HEK293 (cell line): ENCODE results near the gene RPS6KA3.

Source experiments
- ZFP3 ChIP-seq: fragments of 450-650 bp; formaldehyde crosslinking; IDR thresholded peaks from 2 replicates; pipeline ENCODE4 v1.5.1; 2016; ENCODE audit warnings: low read depth, missing biosample characterization, missing genetic modification characterization
- ZNF530 ChIP-seq: fragments of 450-650 bp; formaldehyde crosslinking; IDR thresholded peaks from 2 replicates; pipeline ENCODE4 v1.5.1; 2016; ENCODE audit warnings: low read depth, missing biosample characterization, missing genetic modification characterization
- TF ChIP-seq, protein P1 (sequence below): fragments of 450-650 bp; formaldehyde crosslinking; IDR thresholded peaks from 2 replicates; pipeline ENCODE4 v1.5.1; 2016; ENCODE audit warnings: missing biosample characterization, missing genetic modification characterization
- TF ChIP-seq, protein P2 (sequence below): IDR thresholded peaks from 2 replicates; pipeline ENCODE4 v1.6.1; 2011; ENCODE audit warnings: mild to moderate bottlenecking, low read depth, low read length, borderline replicate concordance

DNA sequence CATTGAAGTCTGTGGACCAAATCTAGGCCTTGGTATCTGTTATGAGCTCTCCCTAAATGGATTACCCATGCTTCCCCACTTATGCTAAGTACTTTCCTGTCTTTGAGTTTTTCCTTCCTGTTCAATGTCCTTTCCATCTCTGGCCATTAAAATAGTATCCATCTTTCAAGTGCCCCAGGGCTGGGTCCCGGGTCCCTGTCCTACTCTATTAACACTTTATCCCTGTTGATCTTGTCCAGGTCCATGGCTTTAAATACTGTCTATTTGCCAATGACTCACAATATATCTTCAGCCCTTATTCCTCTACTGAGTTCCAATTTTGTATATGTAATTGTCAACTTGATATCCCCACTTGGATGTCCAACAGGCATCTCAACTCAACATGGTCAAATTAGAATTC lies 17.7 kb upstream of the RPS6KA3 start:
- no peak for TF ChIP-seq ZFP3 (tag by site-specific recombination)
- TF ChIP-seq, protein P1, sequence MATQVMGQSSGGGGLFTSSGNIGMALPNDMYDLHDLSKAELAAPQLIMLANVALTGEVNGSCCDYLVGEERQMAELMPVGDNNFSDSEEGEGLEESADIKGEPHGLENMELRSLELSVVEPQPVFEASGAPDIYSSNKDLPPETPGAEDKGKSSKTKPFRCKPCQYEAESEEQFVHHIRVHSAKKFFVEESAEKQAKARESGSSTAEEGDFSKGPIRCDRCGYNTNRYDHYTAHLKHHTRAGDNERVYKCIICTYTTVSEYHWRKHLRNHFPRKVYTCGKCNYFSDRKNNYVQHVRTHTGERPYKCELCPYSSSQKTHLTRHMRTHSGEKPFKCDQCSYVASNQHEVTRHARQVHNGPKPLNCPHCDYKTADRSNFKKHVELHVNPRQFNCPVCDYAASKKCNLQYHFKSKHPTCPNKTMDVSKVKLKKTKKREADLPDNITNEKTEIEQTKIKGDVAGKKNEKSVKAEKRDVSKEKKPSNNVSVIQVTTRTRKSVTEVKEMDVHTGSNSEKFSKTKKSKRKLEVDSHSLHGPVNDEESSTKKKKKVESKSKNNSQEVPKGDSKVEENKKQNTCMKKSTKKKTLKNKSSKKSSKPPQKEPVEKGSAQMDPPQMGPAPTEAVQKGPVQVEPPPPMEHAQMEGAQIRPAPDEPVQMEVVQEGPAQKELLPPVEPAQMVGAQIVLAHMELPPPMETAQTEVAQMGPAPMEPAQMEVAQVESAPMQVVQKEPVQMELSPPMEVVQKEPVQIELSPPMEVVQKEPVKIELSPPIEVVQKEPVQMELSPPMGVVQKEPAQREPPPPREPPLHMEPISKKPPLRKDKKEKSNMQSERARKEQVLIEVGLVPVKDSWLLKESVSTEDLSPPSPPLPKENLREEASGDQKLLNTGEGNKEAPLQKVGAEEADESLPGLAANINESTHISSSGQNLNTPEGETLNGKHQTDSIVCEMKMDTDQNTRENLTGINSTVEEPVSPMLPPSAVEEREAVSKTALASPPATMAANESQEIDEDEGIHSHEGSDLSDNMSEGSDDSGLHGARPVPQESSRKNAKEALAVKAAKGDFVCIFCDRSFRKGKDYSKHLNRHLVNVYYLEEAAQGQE, result no peak
- no peak for TF ChIP-seq ZNF530
- TF ChIP-seq, protein P2, sequence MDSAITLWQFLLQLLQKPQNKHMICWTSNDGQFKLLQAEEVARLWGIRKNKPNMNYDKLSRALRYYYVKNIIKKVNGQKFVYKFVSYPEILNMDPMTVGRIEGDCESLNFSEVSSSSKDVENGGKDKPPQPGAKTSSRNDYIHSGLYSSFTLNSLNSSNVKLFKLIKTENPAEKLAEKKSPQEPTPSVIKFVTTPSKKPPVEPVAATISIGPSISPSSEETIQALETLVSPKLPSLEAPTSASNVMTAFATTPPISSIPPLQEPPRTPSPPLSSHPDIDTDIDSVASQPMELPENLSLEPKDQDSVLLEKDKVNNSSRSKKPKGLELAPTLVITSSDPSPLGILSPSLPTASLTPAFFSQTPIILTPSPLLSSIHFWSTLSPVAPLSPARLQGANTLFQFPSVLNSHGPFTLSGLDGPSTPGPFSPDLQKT, result no peak
